Activated naive CD4-positive, alpha-beta T cell treated with anti-CD3 and anti-CD28 coated beads, Interleukin-2, amount 10 ng/mL, durations not matched to agents 7 days and 5 days (primary cell): ENCODE results near the gene POLR1B.
"Not testable (repeated sequence)": the region's sequence is repeated elsewhere in the genome, so short reads cannot be mapped to it uniquely, and the experiment has no call there.

ENCODE experiments used
- CTCF ChIA-PET: fragments of 350-600 bp; sonication (Branson Sonifier 250); formaldehyde crosslinking; loops from one replicate; lab custom pipeline; 2021; ENCODE audit warnings: antibody characterized with exemption; lab: Charles Lee
- DNase-seq: peaks from one replicate; pipeline ENCODE4 v3.0.0-alpha.2; 2020
- H3K27ac Mint-ChIP-seq: one replicate; pipeline ENCODE4 v1.8.0; 2021; ENCODE audit warnings: mild to moderate bottlenecking, moderate library complexity, mixed read lengths
- H3K27me3 Mint-ChIP-seq: one replicate; pipeline ENCODE4 v1.8.0; 2021; ENCODE audit warnings: mild to moderate bottlenecking, mixed read lengths
- H3K36me3 Mint-ChIP-seq: one replicate; pipeline ENCODE4 v1.8.0; 2021; ENCODE audit warnings: mixed read lengths
- H3K4me1 Mint-ChIP-seq: one replicate; pipeline ENCODE4 v1.8.0; 2021; ENCODE audit warnings: mixed read lengths
- H3K4me3 Mint-ChIP-seq: one replicate; pipeline ENCODE4 v1.8.0; 2021; ENCODE audit warnings: mild to moderate bottlenecking, moderate library complexity, mixed read lengths
- H3K9me3 Mint-ChIP-seq: one replicate; pipeline ENCODE4 v1.8.0; 2021; ENCODE audit warnings: mixed read lengths

POLR1B gene

GRCh38 chr2:112600634-112601033 is 58.4 kb downstream of the POLR1B start:
- Mint-ChIP-seq H3K27me3 (no peaks in the 10 kb centered on the region), H3K36me3 (no peaks in the 10 kb centered on the region), H3K27ac (no peak overlapping the region), H3K4me3 (no peak overlapping the region), H3K9me3 (no peaks in the 10 kb centered on the region), H3K4me1 (peaks cover 5% of the 10 kb centered on the region)
- no peak for DNase-seq
- CTCF ChIA-PET = interaction anchor here (0.6 to 15.4 kb wide), 20 partner anchors 9 to 341 kb away, joined by 3 to 213 read pairs (median 6); no protein-coding TSS in a partner anchor

GRCh38 chr2:112601754-112602153 is 59.5 kb downstream of the POLR1B start:
- Mint-ChIP-seq H3K27me3 (no peaks in the 10 kb centered on the region), H3K4me1 (peaks cover 5% of the 10 kb centered on the region), H3K9me3 (no peaks in the 10 kb centered on the region), H3K27ac (no peak overlapping the region), H3K36me3 (no peaks in the 10 kb centered on the region), H3K4me3 (no peak overlapping the region)
- CTCF ChIA-PET = interaction anchor here (1.2 to 15.4 kb wide), 6 partner anchors 25 to 283 kb away, joined by 4 to 213 read pairs (median 8); no protein-coding TSS in a partner anchor
- DNase-seq = no peak

GRCh38 chr2:112602917-112603316 is 60.7 kb downstream of the POLR1B start:
- H3K27ac Mint-ChIP-seq = no peak overlapping the region
- H3K27me3 Mint-ChIP-seq = no peaks in the 10 kb centered on the region
- no peaks in the 10 kb centered on the region for H3K36me3 Mint-ChIP-seq
- H3K9me3 Mint-ChIP-seq = no peaks in the 10 kb centered on the region
- CTCF ChIA-PET = interaction anchor here (2.7 to 15.4 kb wide), 3 partner anchors 23 to 124 kb away, joined by 14 to 213 read pairs (median 49); no protein-coding TSS in a partner anchor
- DNase-seq = no peak
- peaks cover 5% of the 10 kb centered on the region for H3K4me1 Mint-ChIP-seq
- no peak overlapping the region for H3K4me3 Mint-ChIP-seq

GRCh38 chr2:112603731-112604130 is 61.5 kb downstream of the POLR1B start:
- CTCF ChIA-PET = interaction anchor here (2.7 to 15.4 kb wide), 3 partner anchors 23 to 124 kb away, joined by 14 to 213 read pairs (median 49); no protein-coding TSS in a partner anchor
- DNase-seq = no peak
- Mint-ChIP-seq H3K27me3 (no peaks in the 10 kb centered on the region), H3K9me3 (no peaks in the 10 kb centered on the region), H3K4me1 (peaks cover 5% of the 10 kb centered on the region), H3K36me3 (no peaks in the 10 kb centered on the region), H3K27ac (no peak overlapping the region), H3K4me3 (no peak overlapping the region)

GRCh38 chr2:112604952-112605351 is 62.7 kb downstream of the POLR1B start:
- Mint-ChIP-seq H3K4me1 (peaks cover 3% of the 10 kb centered on the region), H3K27me3 (peaks cover 5% of the 10 kb centered on the region), H3K36me3 (no peaks in the 10 kb centered on the region), H3K4me3 (no peak overlapping the region), H3K9me3 (peaks cover 3% of the 10 kb centered on the region), H3K27ac (no peak overlapping the region)
- CTCF ChIA-PET = interaction anchor here (1.1 to 15.4 kb wide), 3 partner anchors 86 to 122 kb away, joined by 3 to 213 read pairs (median 14); no protein-coding TSS in a partner anchor
- no peak for DNase-seq

GRCh38 chr2:112605926-112606325 is 63.7 kb downstream of the POLR1B start:
- peaks cover 4% of the 10 kb centered on the region for H3K9me3 Mint-ChIP-seq
- H3K4me3 Mint-ChIP-seq = no peak overlapping the region
- no peak for DNase-seq
- H3K36me3 Mint-ChIP-seq = no peaks in the 10 kb centered on the region
- no peak overlapping the region for H3K27ac Mint-ChIP-seq
- H3K4me1 Mint-ChIP-seq = no peaks in the 10 kb centered on the region
- CTCF ChIA-PET = interaction anchor here (1.0 to 15.4 kb wide), 2 partner anchors 20 to 121 kb away, joined by 3 to 213 read pairs; no protein-coding TSS in a partner anchor
- H3K27me3 Mint-ChIP-seq = peaks cover 10% of the 10 kb centered on the region

- Mint-ChIP-seq H3K36me3 (no peaks in the 10 kb centered on the region), H3K27ac (no peak overlapping the region), H3K27me3 (peaks cover 16% of the 10 kb centered on the region), H3K9me3 (peaks cover 4% of the 10 kb centered on the region), H3K4me3 (no peak overlapping the region), H3K4me1 (no peaks in the 10 kb centered on the region)
- CTCF ChIA-PET = interaction anchor here (1.0 to 15.4 kb wide), 2 partner anchors 20 to 121 kb away, joined by 3 to 213 read pairs; no protein-coding TSS in a partner anchor
- DNase-seq = no peak
These were observed 64.3 kb downstream of the POLR1B start for GRCh38 chr2:112606547-112606946.

GRCh38 chr2:112607680-112608438 is 65.6 kb downstream of the POLR1B start:
- peaks cover 4% of the 10 kb centered on the region for H3K9me3 Mint-ChIP-seq
- no peaks in the 10 kb centered on the region for H3K36me3 Mint-ChIP-seq
- DNase-seq = no peak
- H3K27ac Mint-ChIP-seq = no peak overlapping the region
- CTCF ChIA-PET = interaction anchor here (15.4 kb wide), 1 partner anchor 119 kb away, joined by 213 read pairs; no protein-coding TSS in a partner anchor
- no peaks in the 10 kb centered on the region for H3K4me1 Mint-ChIP-seq
- no peak overlapping the region for H3K4me3 Mint-ChIP-seq
- peaks cover 23% of the 10 kb centered on the region for H3K27me3 Mint-ChIP-seq

GRCh38 chr2:112609320-112609719 is 67.1 kb downstream of the POLR1B start:
- H3K36me3 Mint-ChIP-seq, H3K4me1 Mint-ChIP-seq, H3K9me3 Mint-ChIP-seq, DNase-seq, H3K4me3 Mint-ChIP-seq, H3K27ac Mint-ChIP-seq, CTCF ChIA-PET: not testable (repeated sequence)
- H3K27me3 Mint-ChIP-seq = peaks cover 38% of the 10 kb centered on the region

- H3K4me1 Mint-ChIP-seq, H3K9me3 Mint-ChIP-seq, H3K27ac Mint-ChIP-seq, H3K36me3 Mint-ChIP-seq, CTCF ChIA-PET, DNase-seq, H3K4me3 Mint-ChIP-seq: not testable (repeated sequence)
- peaks cover 50% of the 10 kb centered on the region for H3K27me3 Mint-ChIP-seq
These were observed 70.0 kb downstream of the POLR1B start for GRCh38 chr2:112612283-112612682.

- Mint-ChIP-seq H3K36me3 (no peaks in the 10 kb centered on the region), H3K4me1 (no peaks in the 10 kb centered on the region), H3K4me3 (no peak overlapping the region), H3K9me3 (peaks cover 4% of the 10 kb centered on the region), H3K27ac (no peak overlapping the region), H3K27me3 (peaks cover 50% of the 10 kb centered on the region)
- CTCF ChIA-PET = interaction anchor here (0.9 kb wide), 1 partner anchor 74 kb away, joined by 3 read pairs; no protein-coding TSS in a partner anchor
- no peak for DNase-seq
These were observed 72.1 kb downstream of the POLR1B start for GRCh38 chr2:112614201-112614840.

- CTCF ChIA-PET = interaction anchor here (0.9 kb wide), 1 partner anchor 73 kb away, joined by 3 read pairs; no protein-coding TSS in a partner anchor
- Mint-ChIP-seq H3K27ac (no peak overlapping the region), H3K9me3 (no peaks in the 10 kb centered on the region), H3K4me1 (no peaks in the 10 kb centered on the region), H3K27me3 (peaks cover 45% of the 10 kb centered on the region), H3K4me3 (no peak overlapping the region), H3K36me3 (no peaks in the 10 kb centered on the region)
- no peak for DNase-seq
These were observed 72.8 kb downstream of the POLR1B start for GRCh38 chr2:112615051-112615450.

GRCh38 chr2:112615798-112616197 is 73.5 kb downstream of the POLR1B start:
- CTCF ChIA-PET, H3K9me3 Mint-ChIP-seq, H3K4me1 Mint-ChIP-seq, H3K27ac Mint-ChIP-seq, H3K4me3 Mint-ChIP-seq, DNase-seq, H3K36me3 Mint-ChIP-seq: not testable (repeated sequence)
- H3K27me3 Mint-ChIP-seq = peaks cover 50% of the 10 kb centered on the region

- Mint-ChIP-seq H3K4me1 (peaks cover 12% of the 10 kb centered on the region), H3K9me3 (no peaks in the 10 kb centered on the region), H3K27me3 (peaks cover 38% of the 10 kb centered on the region), H3K27ac (no peak overlapping the region), H3K4me3 (no peak overlapping the region), H3K36me3 (no peaks in the 10 kb centered on the region)
- no peak for DNase-seq
- CTCF ChIA-PET = interaction anchor here (0.7 kb wide), 1 partner anchor 631 kb away, joined by 3 read pairs; no protein-coding TSS in a partner anchor
These were observed 76.1 kb downstream of the POLR1B start for GRCh38 chr2:112618383-112618782.
